ENCODE data around the gene TWF2. TPM values are rescaled to one million over a fixed set of nuclear protein-coding genes. Genes with fewer than 3 reads are reported as not detected.

Gene TWF2
- total RNA-seq, 3 donors from 2014 or later (not counting 1 experiment from before 2014, with no cell fraction given), result 49.2 to 76.6 (median 52.0) TPM

DNA sequence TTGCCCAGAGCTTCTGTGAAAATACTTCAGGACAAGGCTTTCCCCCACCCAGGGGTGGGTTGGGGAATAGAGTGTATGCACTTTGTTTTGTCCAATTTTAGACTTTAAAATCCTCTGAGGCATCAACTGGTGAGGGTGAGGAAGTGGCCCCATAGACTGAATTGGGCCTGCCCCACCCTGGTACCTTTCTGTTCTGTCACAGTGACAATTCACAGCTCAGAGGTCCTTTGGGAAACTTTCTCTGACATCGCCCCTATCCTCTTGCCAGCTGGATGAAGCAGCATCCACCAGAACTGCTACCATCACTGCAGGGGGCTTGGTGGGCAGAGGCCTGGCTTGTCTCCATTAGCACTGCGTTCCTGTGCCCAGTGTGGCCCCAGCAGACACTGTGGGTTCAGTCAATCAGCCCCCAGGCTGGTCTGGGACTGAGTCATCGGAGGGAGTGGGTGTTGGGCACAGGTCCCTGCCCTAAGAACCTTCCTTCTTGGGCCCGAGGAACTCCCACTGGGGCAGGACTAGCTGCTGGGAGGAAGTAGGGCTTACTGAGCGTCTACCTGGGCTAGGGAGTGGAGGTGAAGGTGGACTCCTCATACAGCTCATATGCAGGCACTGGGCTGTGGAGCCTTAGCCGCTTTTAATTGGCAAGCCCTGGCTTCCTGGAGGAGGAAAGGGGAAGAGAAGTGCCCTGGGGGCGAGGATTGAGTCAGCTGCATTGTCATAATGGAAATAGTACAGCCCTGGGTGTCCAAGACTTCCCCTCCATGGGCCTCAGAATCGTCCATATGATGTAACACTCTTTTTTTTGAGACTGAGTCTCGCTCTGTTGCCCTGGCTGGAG lies 5.1 kb upstream of the TWF2 start:
- DNase-seq (peak; percentile 21 to 43), ATAC-seq (no peak)
- Histone ChIP-seq H3K4me3 (ENCODE audit: low read length) (no peak overlapping the region), H3K4me1 (ENCODE audit: control insufficient read depth, insufficient read depth, low read length) (peaks cover 66% of the 10 kb centered on the region), H3K36me3 (ENCODE audit: control insufficient read depth, insufficient read depth, low read length) (peaks cover 14% of the 10 kb centered on the region), H3K27me3 (ENCODE audit: control insufficient read depth, insufficient read depth, low read length) (no peaks in the 10 kb centered on the region), H3K9me3 (ENCODE audit: control insufficient read depth, insufficient read depth, low read length) (no peaks in the 10 kb centered on the region), H3K27ac (ENCODE audit: low read length) (peak overlapping the region; percentile 91)
- 55% methylated on average over 9 of the region's 9 CpGs for WGBS (ENCODE audit: insufficient coverage)
- Mint-ChIP-seq H3K4me3 (peak overlapping the region; percentile 53), H3K27ac (peak overlapping the region; percentile 91 to 92), H3K27me3 (ENCODE audit: low read depth in 2 of 2) (no peaks in the 10 kb centered on the region), H3K36me3 (no peaks in the 10 kb centered on the region), H3K4me1 (peaks cover 61 to 63% of the 10 kb centered on the region in 2 donors), H3K9me3 (no peaks in the 10 kb centered on the region)
- intact Hi-C loops (cut with micrococcal nuclease), result no loop called here
- TF ChIP-seq, protein P1, sequence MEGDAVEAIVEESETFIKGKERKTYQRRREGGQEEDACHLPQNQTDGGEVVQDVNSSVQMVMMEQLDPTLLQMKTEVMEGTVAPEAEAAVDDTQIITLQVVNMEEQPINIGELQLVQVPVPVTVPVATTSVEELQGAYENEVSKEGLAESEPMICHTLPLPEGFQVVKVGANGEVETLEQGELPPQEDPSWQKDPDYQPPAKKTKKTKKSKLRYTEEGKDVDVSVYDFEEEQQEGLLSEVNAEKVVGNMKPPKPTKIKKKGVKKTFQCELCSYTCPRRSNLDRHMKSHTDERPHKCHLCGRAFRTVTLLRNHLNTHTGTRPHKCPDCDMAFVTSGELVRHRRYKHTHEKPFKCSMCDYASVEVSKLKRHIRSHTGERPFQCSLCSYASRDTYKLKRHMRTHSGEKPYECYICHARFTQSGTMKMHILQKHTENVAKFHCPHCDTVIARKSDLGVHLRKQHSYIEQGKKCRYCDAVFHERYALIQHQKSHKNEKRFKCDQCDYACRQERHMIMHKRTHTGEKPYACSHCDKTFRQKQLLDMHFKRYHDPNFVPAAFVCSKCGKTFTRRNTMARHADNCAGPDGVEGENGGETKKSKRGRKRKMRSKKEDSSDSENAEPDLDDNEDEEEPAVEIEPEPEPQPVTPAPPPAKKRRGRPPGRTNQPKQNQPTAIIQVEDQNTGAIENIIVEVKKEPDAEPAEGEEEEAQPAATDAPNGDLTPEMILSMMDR (IDR thresholded peaks at IDR 0.05), result no peak

DNA sequence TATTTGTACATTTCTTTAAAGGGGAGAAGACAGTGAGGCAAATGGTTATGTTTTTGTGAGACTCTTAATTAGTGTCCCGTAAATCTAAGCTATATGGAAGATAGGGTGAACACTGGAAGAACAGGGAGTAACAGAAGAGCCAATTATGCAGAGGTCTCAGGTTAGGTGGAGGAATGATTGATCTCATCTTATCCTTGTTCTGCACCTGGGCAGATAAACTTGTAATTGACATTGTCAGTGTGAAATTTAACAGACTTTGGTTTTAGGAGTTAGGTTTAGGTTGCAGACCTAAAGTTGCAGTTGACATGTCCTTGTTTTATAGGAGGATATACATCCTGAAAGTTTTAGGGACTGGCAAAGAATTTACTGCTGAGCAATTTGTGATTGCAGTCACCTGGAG lies 3.1 kb upstream of the TWF2 start:
- Mint-ChIP-seq H3K4me3 (peak overlapping the region; percentile 50), H3K27ac (peak overlapping the region in 1 of 2 donors; percentile 23), H3K9me3 (no peaks in the 10 kb centered on the region), H3K27me3 (ENCODE audit: low read depth in 2 of 2) (no peaks in the 10 kb centered on the region), H3K36me3 (no peaks in the 10 kb centered on the region), H3K4me1 (peaks cover 49 to 61% of the 10 kb centered on the region in 2 donors)
- H3K4me1 ChIP-seq (ENCODE audit: control insufficient read depth, insufficient read depth, low read length), result peaks cover 67% of the 10 kb centered on the region
- intact Hi-C loops (cut with micrococcal nuclease), result no loop called here
- ATAC-seq (no peak), DNase-seq (no peak)
- no peak overlapping the region for H3K27ac ChIP-seq (ENCODE audit: low read length)
- H3K4me3 ChIP-seq (ENCODE audit: low read length), result no peak overlapping the region
- H3K36me3 ChIP-seq (ENCODE audit: control insufficient read depth, insufficient read depth, low read length), result no peaks in the 10 kb centered on the region
- 97% methylated on average over 1 of the region's 1 CpG for WGBS (ENCODE audit: insufficient coverage)
- no peaks in the 10 kb centered on the region for H3K9me3 ChIP-seq (ENCODE audit: control insufficient read depth, insufficient read depth, low read length)
- H3K27me3 ChIP-seq (ENCODE audit: control insufficient read depth, insufficient read depth, low read length), result no peaks in the 10 kb centered on the region
- TF ChIP-seq, protein P1 (IDR thresholded peaks at IDR 0.05), result no peak

DNA sequence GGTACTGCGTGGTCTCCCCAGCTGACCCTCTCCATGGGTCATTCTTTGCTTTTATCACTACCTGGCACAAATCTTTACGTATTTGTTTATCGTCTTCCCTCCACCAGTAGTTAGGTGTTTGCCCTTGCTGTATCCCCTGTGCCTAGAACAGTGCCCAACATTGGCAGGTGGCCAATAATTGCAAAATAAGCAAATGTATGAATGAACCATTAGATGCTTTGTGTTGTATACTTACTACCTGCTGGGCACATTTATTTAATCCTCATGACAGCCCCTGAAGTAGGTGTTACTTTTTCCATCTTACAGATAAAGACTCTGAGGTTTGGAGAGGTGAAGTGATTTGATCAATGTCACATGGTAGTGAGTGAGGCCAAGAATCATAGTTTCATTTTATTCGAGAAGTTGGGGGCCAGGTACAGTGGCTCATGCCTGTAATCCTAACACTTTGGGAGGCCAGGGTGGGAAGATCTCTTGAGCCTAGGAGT lies 2.0 kb upstream of the TWF2 start:
- 84% methylated on average over 4 of the region's 4 CpGs for WGBS (ENCODE audit: insufficient coverage)
- no peaks in the 10 kb centered on the region for H3K9me3 ChIP-seq (ENCODE audit: control insufficient read depth, insufficient read depth, low read length)
- no peaks in the 10 kb centered on the region for H3K27me3 ChIP-seq (ENCODE audit: control insufficient read depth, insufficient read depth, low read length)
- intact Hi-C loops (cut with micrococcal nuclease), result no loop called here
- H3K27ac ChIP-seq (ENCODE audit: low read length), result no peak overlapping the region
- H3K9me3 Mint-ChIP-seq, result no peaks in the 10 kb centered on the region
- peak overlapping the region; percentile 79 for H3K4me3 Mint-ChIP-seq
- peak overlapping the region; percentile 87 to 91 for H3K27ac Mint-ChIP-seq
- DNase-seq (peak in 1 of 2 donors; percentile 49), ATAC-seq (no peak)
- TF ChIP-seq, protein P1 (IDR thresholded peaks at IDR 0.05), result no peak
- no peaks in the 10 kb centered on the region for H3K36me3 Mint-ChIP-seq
- no peaks in the 10 kb centered on the region for H3K36me3 ChIP-seq (ENCODE audit: control insufficient read depth, insufficient read depth, low read length)
- peaks cover 66% of the 10 kb centered on the region for H3K4me1 ChIP-seq (ENCODE audit: control insufficient read depth, insufficient read depth, low read length)
- no peaks in the 10 kb centered on the region for H3K27me3 Mint-ChIP-seq (ENCODE audit: low read depth in 2 of 2)
- peaks cover 40 to 59% of the 10 kb centered on the region in 2 donors for H3K4me1 Mint-ChIP-seq
- no peak overlapping the region for H3K4me3 ChIP-seq (ENCODE audit: low read length)

Measured in natural killer cell (primary cell).